Measurements from ENCODE around the gene SORCS1.

- TF ChIP-seq EZH2 (IDR thresholded peaks at IDR 0.05; ENCODE audit: low read depth): no peak
- TF ChIP-seq CTCF (conservative IDR thresholded peaks at IDR 0.05): no peak
Measured at GRCh38 chr10:106741006-106741530, 423.4 kb downstream of the SORCS1 start.

Data from PC-9 (cell line).